HEK293 (cell line): ENCODE measurements around the gene CD99L2.

Experiments used
- CTCF ChIA-PET: fragments of 350-600 bp; formaldehyde crosslinking; extraction: SDS; loops from one replicate; lab custom pipeline; 2021; ENCODE audit warnings: antibody characterized with exemption; lab: Yijun Ruan, JAX
- POLR2A ChIA-PET: fragments of 300-600 bp; formaldehyde crosslinking; extraction: SDS; loops from one replicate; lab custom pipeline; 2020; ENCODE audit warnings: antibody characterized with exemption, inconsistent platforms; lab: Yijun Ruan, JAX
- H3K27ac ChIP-seq: fragments of 200-500 bp; sonication (Bioruptor generic); 2 replicates; pipeline ENCODE4 v1.5.1; 2014; ENCODE audit warnings: low read depth, low read length, control low read depth, inconsistent platforms; ENCODE audit errors: extremely low read depth
- H3K36me3 ChIP-seq, 2 experiments: fragments of 200-500 bp in 1 of 2; sonication (Bioruptor generic) in 1 of 2; 1 replicate in 1 of 2; 2 replicates in 1 of 2; pipeline ENCODE4 v1.5.1; 2014 to 2017; ENCODE audit warnings: inconsistent platforms in 2 of 2, low read length in 2 of 2; ENCODE audit not compliant: control insufficient read depth in 2 of 2, insufficient read depth in 1 of 2
- H3K4me1 ChIP-seq: fragments of 200-500 bp; sonication (Bioruptor generic); 2 replicates; pipeline ENCODE4 v1.5.1; 2014; ENCODE audit warnings: mild to moderate bottlenecking, low read length, inconsistent platforms; ENCODE audit not compliant: control insufficient read depth, insufficient read depth
- H3K4me3 ChIP-seq: 2 replicates; pipeline ENCODE4 v1.5.1; 2011; ENCODE audit warnings: low read depth, mild to moderate bottlenecking, control low read depth, low read length, moderate library complexity
- H3K9me3 ChIP-seq: fragments of 200-500 bp; sonication (Bioruptor generic); 2 replicates; pipeline ENCODE4 v1.5.1; 2014; ENCODE audit warnings: low read depth, low read length, inconsistent platforms; ENCODE audit not compliant: control insufficient read depth, insufficient read depth
- HIC1 ChIP-seq: fragments of 450-650 bp; formaldehyde crosslinking; IDR thresholded peaks from 2 replicates; pipeline ENCODE4 v1.5.1; 2016; ENCODE audit warnings: missing biosample characterization, missing genetic modification characterization
- KLF17 ChIP-seq: fragments of 450-650 bp; formaldehyde crosslinking; IDR thresholded peaks from 2 replicates; pipeline ENCODE4 v1.5.1; 2016; ENCODE audit warnings: missing biosample characterization, missing genetic modification characterization
- SP2 ChIP-seq: fragments of 450-650 bp; formaldehyde crosslinking; IDR thresholded peaks from 2 replicates; pipeline ENCODE4 v1.5.1; 2016; ENCODE audit warnings: missing biosample characterization, missing genetic modification characterization
- ZFP41 ChIP-seq: fragments of 450-650 bp; formaldehyde crosslinking; IDR thresholded peaks from 2 replicates; pipeline ENCODE4 v1.5.1; 2016; ENCODE audit warnings: missing biosample characterization, missing genetic modification characterization, borderline replicate concordance
- ZNF335 ChIP-seq: fragments of 450-650 bp; formaldehyde crosslinking; conservative IDR thresholded peaks from 2 replicates; pipeline ENCODE4 v1.5.1; 2016; ENCODE audit warnings: missing biosample characterization, missing genetic modification characterization
- ZNF394 ChIP-seq: fragments of 450-650 bp; formaldehyde crosslinking; IDR thresholded peaks from 2 replicates; pipeline ENCODE4 v1.5.1; 2016; ENCODE audit warnings: missing biosample characterization, missing genetic modification characterization, mild to moderate bottlenecking, moderate library complexity, borderline replicate concordance
- ZNF398 ChIP-seq: fragments of 450-650 bp; formaldehyde crosslinking; IDR thresholded peaks from 2 replicates; pipeline ENCODE4 v1.5.1; 2017; ENCODE audit warnings: missing biosample characterization, missing genetic modification characterization
- ZNF473 ChIP-seq: fragments of 450-650 bp; formaldehyde crosslinking; IDR thresholded peaks from 2 replicates; pipeline ENCODE4 v1.5.1; 2017; ENCODE audit warnings: missing biosample characterization, missing genetic modification characterization
- ZNF501 ChIP-seq: fragments of 450-650 bp; formaldehyde crosslinking; IDR thresholded peaks from 2 replicates; pipeline ENCODE4 v1.5.1; 2016; ENCODE audit warnings: missing biosample characterization, missing genetic modification characterization
- ZNF518A ChIP-seq: fragments of 450-650 bp; formaldehyde crosslinking; conservative IDR thresholded peaks from 2 replicates; pipeline ENCODE4 v1.5.1; 2016; ENCODE audit warnings: low read depth, missing biosample characterization, missing genetic modification characterization
- ZNF548 ChIP-seq: fragments of 450-650 bp; formaldehyde crosslinking; IDR thresholded peaks from 2 replicates; pipeline ENCODE4 v1.5.1; 2016; ENCODE audit warnings: missing biosample characterization, missing genetic modification characterization
- ZNF677 ChIP-seq: fragments of 450-650 bp; IDR thresholded peaks from 2 replicates; pipeline ENCODE4 v1.5.0; 2018; ENCODE audit warnings: missing biosample characterization, mild to moderate bottlenecking, missing genetic modification characterization, moderate library complexity
- ZXDB ChIP-seq: fragments of 450-650 bp; formaldehyde crosslinking; IDR thresholded peaks from 2 replicates; pipeline ENCODE4 v1.5.1; 2016; ENCODE audit warnings: missing biosample characterization, missing genetic modification characterization
- TF ChIP-seq, protein P1 (sequence below): fragments of 450-650 bp; formaldehyde crosslinking; IDR thresholded peaks from 2 replicates; pipeline ENCODE4 v1.5.1; 2016; ENCODE audit warnings: missing biosample characterization, missing genetic modification characterization

CD99L2 gene

DNA sequence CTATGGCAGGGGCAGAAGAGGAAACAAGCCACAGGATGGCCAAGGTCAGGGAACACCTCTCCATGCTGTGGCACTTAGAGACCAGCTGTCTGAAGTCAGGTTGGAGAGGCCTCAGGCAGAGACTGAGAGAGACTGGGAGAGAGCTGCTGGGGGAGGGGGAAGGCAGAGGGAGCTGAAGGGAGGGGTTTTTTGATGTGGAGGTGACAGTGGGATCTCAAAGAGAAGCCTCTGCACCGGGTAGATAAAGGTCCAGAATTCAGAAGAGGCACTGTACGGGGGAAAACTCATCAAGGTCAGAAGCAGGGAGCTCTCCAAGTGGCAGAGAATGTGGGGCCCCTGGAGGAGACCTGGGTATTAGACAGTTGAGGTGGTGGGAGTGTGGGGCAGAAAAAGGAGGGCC is 43.1 kb upstream of the CD99L2 start:
- POLR2A ChIA-PET: no interaction called here
- no peak for TF ChIP-seq KLF17 (tag by site-specific recombination)
- TF ChIP-seq ZNF473 (tag by site-specific recombination): no peak
- no peak for TF ChIP-seq ZNF677 (tag by site-specific recombination)
- TF ChIP-seq, protein P1, sequence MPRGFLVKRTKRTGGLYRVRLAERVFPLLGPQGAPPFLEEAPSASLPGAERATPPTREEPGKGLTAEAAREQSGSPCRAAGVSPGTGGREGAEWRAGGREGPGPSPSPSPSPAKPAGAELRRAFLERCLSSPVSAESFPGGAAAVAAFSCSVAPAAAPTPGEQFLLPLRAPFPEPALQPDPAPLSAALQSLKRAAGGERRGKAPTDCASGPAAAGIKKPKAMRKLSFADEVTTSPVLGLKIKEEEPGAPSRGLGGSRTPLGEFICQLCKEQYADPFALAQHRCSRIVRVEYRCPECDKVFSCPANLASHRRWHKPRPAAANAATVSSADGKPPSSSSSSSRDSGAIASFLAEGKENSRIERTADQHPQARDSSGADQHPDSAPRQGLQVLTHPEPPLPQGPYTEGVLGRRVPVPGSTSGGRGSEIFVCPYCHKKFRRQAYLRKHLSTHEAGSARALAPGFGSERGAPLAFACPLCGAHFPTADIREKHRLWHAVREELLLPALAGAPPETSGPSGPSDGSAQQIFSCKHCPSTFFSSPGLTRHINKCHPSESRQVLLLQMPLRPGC (tag by site-specific recombination): no peak
- TF ChIP-seq ZNF518A (tag by site-specific recombination): no peak
- TF ChIP-seq SP2 (tag by site-specific recombination): no peak
- TF ChIP-seq HIC1: no peak
- TF ChIP-seq ZNF335 (tag by site-specific recombination): no peak
- TF ChIP-seq ZFP41 (tag by site-specific recombination): no peak
- TF ChIP-seq ZNF398 (tag by site-specific recombination): no peak
- no peak for TF ChIP-seq ZXDB (tag by site-specific recombination)
- no peak for TF ChIP-seq ZNF548 (tag by site-specific recombination)
- TF ChIP-seq ZNF394: no peak
- no peak for TF ChIP-seq ZNF501
- H3K4me3 ChIP-seq: no peak overlapping the region
- no peaks in the 10 kb centered on the region for H3K36me3 ChIP-seq
- no peaks in the 10 kb centered on the region for H3K9me3 ChIP-seq
- CTCF ChIA-PET: interaction anchor here (0.7 kb wide), 1 partner anchor 167 kb away, joined by 3 read pairs; no protein-coding TSS in a partner anchor
- no peaks in the 10 kb centered on the region for H3K4me1 ChIP-seq
- H3K27ac ChIP-seq: no peak overlapping the region
